Keratinocyte (primary cell): ENCODE results near the gene KCNJ12. TPM values are rescaled to one million over a fixed set of nuclear protein-coding genes. Genes with fewer than 3 reads are reported as not detected.

Experiments
- DNase-seq: peaks from one replicate; pipeline ENCODE4 v3.0.0-alpha.2; 2011; ENCODE audit warnings: low read depth, missing footprints, low spot score
- FAIRE-seq: peaks from 2 replicates; lab custom pipeline; 2011; peaks lifted over from hg19 to GRCh38; lab: Jason Lieb, UNC
- H2AFZ ChIP-seq: 2 replicates; pipeline ENCODE4 v1.6.0; 2012; ENCODE audit warnings: low read length, control low read depth, inconsistent platforms; ENCODE audit not compliant: control insufficient read depth
- H3K27ac ChIP-seq: 2 replicates; pipeline ENCODE4 v1.5.1; 2011; ENCODE audit warnings: low read length; ENCODE audit not compliant: control insufficient read depth, insufficient read depth
- H3K27me3 ChIP-seq: 3 replicates; pipeline ENCODE4 v1.6.0; 2011; ENCODE audit warnings: low read length; ENCODE audit not compliant: control insufficient read depth, insufficient read depth; ENCODE audit errors: extremely low read depth
- H3K36me3 ChIP-seq, 2 experiments: 2 replicates in 1 of 2; 3 replicates in 1 of 2; pipeline ENCODE4 v1.5.1; 2011; ENCODE audit warnings: low read length in 2 of 2, mild to moderate bottlenecking in 1 of 2; ENCODE audit not compliant: control insufficient read depth in 2 of 2, insufficient read depth in 2 of 2; ENCODE audit errors: extremely low read depth in 1 of 2
- H3K4me1 ChIP-seq: 3 replicates; pipeline ENCODE4 v1.5.1; 2011; ENCODE audit warnings: low read length; ENCODE audit not compliant: control insufficient read depth, insufficient read depth; ENCODE audit errors: extremely low read depth
- H3K4me2 ChIP-seq: 3 replicates; pipeline ENCODE4 v1.6.0; 2011; ENCODE audit warnings: low read depth, low read length; ENCODE audit not compliant: control insufficient read depth, insufficient read depth; ENCODE audit errors: extremely low read depth
- H3K4me3 ChIP-seq, 3 experiments: fragments of 200-600 bp in 1 of 3; sonication (generic) in 1 of 3; 2 replicates in 2 of 3; 3 replicates in 1 of 3; pipeline ENCODE4 v1.5.1; 2011 to 2016; ENCODE audit warnings: low read length in 3 of 3, mild to moderate bottlenecking in 3 of 3, control low read depth in 2 of 3, inconsistent platforms in 1 of 3, low read depth in 1 of 3, mixed read lengths in 1 of 3, mixed run types in 1 of 3, moderate library complexity in 1 of 3; ENCODE audit not compliant: control insufficient read depth in 2 of 3, insufficient read depth in 2 of 3; ENCODE audit errors: extremely low read depth in 1 of 3
- H3K79me2 ChIP-seq: 2 replicates; pipeline ENCODE4 v1.6.0; 2012; ENCODE audit warnings: low read length; ENCODE audit not compliant: control insufficient read depth, insufficient read depth
- H3K9ac ChIP-seq: 3 replicates; pipeline ENCODE4 v1.6.0; 2011; ENCODE audit warnings: low read length; ENCODE audit not compliant: control insufficient read depth, insufficient read depth; ENCODE audit errors: extremely low read depth
- H3K9me1 ChIP-seq: 3 replicates; pipeline ENCODE4 v1.6.0; 2011; ENCODE audit warnings: low read length; ENCODE audit not compliant: control insufficient read depth, insufficient read depth; ENCODE audit errors: extremely low read depth
- H3K9me3 ChIP-seq: 2 replicates; pipeline ENCODE4 v1.5.1; 2012; ENCODE audit warnings: low read depth, low read length; ENCODE audit not compliant: control insufficient read depth
- H4K20me1 ChIP-seq: 3 replicates; pipeline ENCODE4 v1.6.0; 2011; ENCODE audit warnings: low read length; ENCODE audit not compliant: control insufficient read depth, insufficient read depth; ENCODE audit errors: extremely low read depth
- CTCF ChIP-seq, 3 experiments: IDR thresholded peaks in 1 of 3; conservative IDR thresholded peaks in 1 of 3; optimal IDR thresholded peaks in 1 of 3; 2 replicates in 2 of 3; 3 replicates in 1 of 3; pipeline versions ENCODE3 to v1.5.1; 2011; ENCODE audit warnings: low read length in 3 of 3, mild to moderate bottlenecking in 3 of 3, moderate library complexity in 2 of 3, control low read depth in 1 of 3, inconsistent platforms in 1 of 3; ENCODE audit not compliant: insufficient read depth in 2 of 3; ENCODE audit errors: extremely low read depth in 1 of 3
- EZH2 ChIP-seq: IDR thresholded peaks from one replicate; pipeline ENCODE4 v1.6.1; 2012; ENCODE audit warnings: inconsistent platforms, mild to moderate bottlenecking, low read length, moderate library complexity
- dilution Hi-C: fragments of 300-500 bp; cut with MboI; formaldehyde crosslinking; loops from one replicate; pipeline ENCODE4 v1.7.0; 2020; ENCODE audit warnings: low sequenced_read_pairs; ENCODE audit not compliant: extremely low pct_ligation_motif_present
- polyA plus RNA-seq, 5 experiments: library from polyadenylated mRNA; depleted of rRNA in 3 of 5; stranded (reverse) in 3 of 5; stranded (forward) in 1 of 5; unstranded in 1 of 5; fragments of >200 nt; gene quantifications; 1 replicate in 1 of 5; 2 replicates in 3 of 5; 3 replicates in 1 of 5; pipeline versions ENCODE4 v1.2.1 to v1.2.3, GENCODE V29; 2011 to 2012; ENCODE audit warnings: missing spikeins in 2 of 5, low read depth in 1 of 5, low replicate concordance in 1 of 5

The KCNJ12 gene
- polyA plus RNA-seq, 1 donor (not counting 4 experiments of a cell fraction or from before 2014, with no cell fraction given): 0.04 TPM

GRCh38 chr17:21372256-21372954 lies 3.8 kb upstream of the KCNJ12 start:
- H3K4me1 ChIP-seq: peaks cover 4% of the 10 kb centered on the region
- H3K79me2 ChIP-seq: no peaks in the 10 kb centered on the region
- no peak overlapping the region for H3K4me2 ChIP-seq
- H3K27ac ChIP-seq: no peak overlapping the region
- H3K4me3 ChIP-seq: no peak overlapping the region
- dilution Hi-C loops: no loop called here
- H3K27me3 ChIP-seq: peaks cover 37% of the 10 kb centered on the region
- DNase-seq: no peak
- no peaks in the 10 kb centered on the region for H4K20me1 ChIP-seq
- no peaks in the 10 kb centered on the region for H3K36me3 ChIP-seq
- FAIRE-seq: no peak
- no peaks in the 10 kb centered on the region for H3K9me3 ChIP-seq
- no peak overlapping the region for H3K9ac ChIP-seq
- no peaks in the 10 kb centered on the region for H3K9me1 ChIP-seq
- no peak for TF ChIP-seq EZH2
- no peak for TF ChIP-seq CTCF (optimal IDR thresholded peaks at IDR 0.05 in 1 of 3, IDR thresholded peaks at IDR 0.05 in 1 of 3, conservative IDR thresholded peaks at IDR 0.05 in 1 of 3; ENCODE audit: extremely low read depth in 1 of 3, insufficient read depth in 2 of 3, low read length in 3 of 3)
- no peak overlapping the region for H2AFZ ChIP-seq

GRCh38 chr17:21373036-21373435 lies 3.1 kb upstream of the KCNJ12 start:
- H3K4me2 ChIP-seq: no peak overlapping the region
- peaks cover 40% of the 10 kb centered on the region for H3K27me3 ChIP-seq
- H2AFZ ChIP-seq: no peak overlapping the region
- H3K4me3 ChIP-seq: no peak overlapping the region
- H3K9me1 ChIP-seq: no peaks in the 10 kb centered on the region
- H4K20me1 ChIP-seq: no peaks in the 10 kb centered on the region
- FAIRE-seq: no peak
- no peak overlapping the region for H3K27ac ChIP-seq
- no peak overlapping the region for H3K9ac ChIP-seq
- dilution Hi-C loops: no loop called here
- H3K36me3 ChIP-seq: no peaks in the 10 kb centered on the region
- peaks cover 5% of the 10 kb centered on the region for H3K4me1 ChIP-seq
- H3K79me2 ChIP-seq: no peaks in the 10 kb centered on the region
- TF ChIP-seq EZH2 (no peak), CTCF (optimal IDR thresholded peaks at IDR 0.05 in 1 of 3, IDR thresholded peaks at IDR 0.05 in 1 of 3, conservative IDR thresholded peaks at IDR 0.05 in 1 of 3; ENCODE audit: extremely low read depth in 1 of 3, insufficient read depth in 2 of 3, low read length in 3 of 3) (no peak)
- H3K9me3 ChIP-seq: no peaks in the 10 kb centered on the region
- DNase-seq: no peak
